Loucy (cell line): ENCODE measurements around the gene TRIM33.
"Not testable (repeated sequence)": the region's sequence is repeated elsewhere in the genome, so short reads cannot be mapped to it uniquely, and the experiment has no call there.

ENCODE experiments used
- H2AFZ ChIP-seq: fragments of 200-600 bp; sonication (generic); 2 replicates; pipeline ENCODE4 v1.6.0; 2016; ENCODE audit warnings: antibody characterized with exemption, mild to moderate bottlenecking, low read length, moderate library complexity
- H3F3A ChIP-seq: fragments of 200-600 bp; 2 replicates; pipeline ENCODE4 v1.6.0; 2016; ENCODE audit warnings: antibody characterized with exemption, low read depth, mild to moderate bottlenecking
- H3K27me3 ChIP-seq: fragments of 200-600 bp; sonication (generic); 2 replicates; pipeline ENCODE4 v1.6.1; 2014; ENCODE audit warnings: low read length, mild to moderate bottlenecking; ENCODE audit not compliant: insufficient read depth, poor library complexity, severe bottlenecking
- H3K36me3 ChIP-seq: fragments of 200-600 bp; sonication (generic); 2 replicates; pipeline ENCODE4 v1.6.1; 2016; ENCODE audit warnings: low read length; ENCODE audit not compliant: insufficient read depth
- H3K4me1 ChIP-seq: fragments of 200-600 bp; sonication (generic); 2 replicates; pipeline ENCODE4 v1.5.1; 2014; ENCODE audit warnings: low read length, mild to moderate bottlenecking; ENCODE audit not compliant: insufficient read depth, poor library complexity, severe bottlenecking
- H3K4me2 ChIP-seq: fragments of 200-600 bp; sonication (generic); 2 replicates; pipeline ENCODE4 v1.6.0; 2014; ENCODE audit warnings: antibody characterized with exemption, low read length, low read depth, mild to moderate bottlenecking; ENCODE audit not compliant: poor library complexity, severe bottlenecking
- H3K4me3 ChIP-seq: fragments of 200-600 bp; sonication (generic); 2 replicates; pipeline ENCODE4 v1.5.1; 2014; ENCODE audit warnings: low read length, mild to moderate bottlenecking, mixed read lengths; ENCODE audit not compliant: poor library complexity, severe bottlenecking
- H3K79me2 ChIP-seq: fragments of 200-600 bp; sonication (generic); 2 replicates; pipeline ENCODE4 v1.6.1; 2014; ENCODE audit warnings: low read length; ENCODE audit not compliant: insufficient read depth
- H3K9ac ChIP-seq: fragments of 200-600 bp; sonication (generic); 2 replicates; pipeline ENCODE4 v1.6.0; 2014; ENCODE audit warnings: mild to moderate bottlenecking, low read depth, low read length, moderate library complexity; ENCODE audit not compliant: poor library complexity, severe bottlenecking
- H3K9me2 ChIP-seq: fragments of 200-600 bp; sonication (generic); replicated peaks from 2 replicates; pipeline ENCODE4 v1.6.1; 2016; ENCODE audit warnings: low read depth, low read length, mixed read lengths
- H3K9me3 ChIP-seq: fragments of 200-600 bp; sonication (generic); 2 replicates; pipeline ENCODE4 v1.6.1; 2014; ENCODE audit warnings: mild to moderate bottlenecking, antibody characterized with exemption, low read length, low read depth; ENCODE audit not compliant: insufficient read depth
- H4K20me1 ChIP-seq: fragments of 200-600 bp; sonication (generic); 2 replicates; pipeline ENCODE4 v1.6.0; 2014; ENCODE audit warnings: antibody characterized with exemption, low read length, mild to moderate bottlenecking; ENCODE audit not compliant: insufficient read depth, poor library complexity, severe bottlenecking
- EZH2phosphoT487 ChIP-seq: fragments of 200-600 bp; IDR thresholded peaks from 2 replicates; pipeline ENCODE4 v1.6.1; 2018; ENCODE audit warnings: antibody characterized with exemption, mild to moderate bottlenecking, moderate library complexity, borderline replicate concordance
- TF ChIP-seq, protein P1 (sequence below): fragments of 200-600 bp; sonication (generic); conservative IDR thresholded peaks from 2 replicates; pipeline ENCODE4 v1.5.1; 2014; ENCODE audit warnings: mild to moderate bottlenecking, antibody characterized with exemption, low read length

TRIM33 gene

DNA sequence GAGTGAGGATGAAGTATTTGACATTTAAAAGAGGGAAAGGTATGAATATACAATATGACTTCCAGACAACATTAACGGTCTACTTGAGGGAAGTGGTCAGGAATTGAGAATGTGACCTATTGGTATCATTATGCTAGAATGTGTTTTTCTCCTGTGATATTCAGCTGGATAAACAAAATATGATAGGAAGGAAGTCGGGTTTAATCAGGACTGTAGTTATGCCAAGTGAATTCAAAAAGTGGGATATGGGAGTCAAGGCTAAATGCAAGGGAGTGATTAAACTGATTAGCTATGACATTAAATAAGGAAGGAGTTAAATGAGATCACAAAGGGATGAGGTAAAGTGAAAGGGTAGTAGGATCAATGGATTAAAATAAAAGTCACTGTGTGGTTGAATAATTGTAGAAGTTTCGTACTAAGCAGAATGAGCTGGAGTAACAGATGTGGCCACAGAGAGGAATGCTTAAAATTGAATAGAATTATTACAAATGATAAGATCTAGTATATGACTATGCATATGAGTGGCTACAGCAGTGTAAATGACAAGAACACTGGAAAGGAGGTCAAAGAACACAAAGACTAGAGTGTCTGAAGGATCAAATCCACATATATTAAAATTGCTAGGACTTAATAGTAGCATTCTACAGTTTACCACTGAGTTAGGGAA, 62.5 kb downstream of the TRIM33 start:
- Histone ChIP-seq H3K9me2 (no peaks in the 10 kb centered on the region), H3K9ac (no peak overlapping the region), H3K27me3 (no peaks in the 10 kb centered on the region), H2AFZ (no peak overlapping the region), H3F3A (no peaks in the 10 kb centered on the region), H4K20me1 (peaks cover 6% of the 10 kb centered on the region), H3K36me3 (peaks cover 74% of the 10 kb centered on the region), H3K4me3 (no peak overlapping the region), H3K4me2 (no peak overlapping the region), H3K4me1 (no peaks in the 10 kb centered on the region), H3K9me3 (no peaks in the 10 kb centered on the region), H3K79me2 (peaks cover 8% of the 10 kb centered on the region; the same call in 1 of the 2 replicates)
- TF ChIP-seq EZH2phosphoT487: no peak
- TF ChIP-seq, protein P1, sequence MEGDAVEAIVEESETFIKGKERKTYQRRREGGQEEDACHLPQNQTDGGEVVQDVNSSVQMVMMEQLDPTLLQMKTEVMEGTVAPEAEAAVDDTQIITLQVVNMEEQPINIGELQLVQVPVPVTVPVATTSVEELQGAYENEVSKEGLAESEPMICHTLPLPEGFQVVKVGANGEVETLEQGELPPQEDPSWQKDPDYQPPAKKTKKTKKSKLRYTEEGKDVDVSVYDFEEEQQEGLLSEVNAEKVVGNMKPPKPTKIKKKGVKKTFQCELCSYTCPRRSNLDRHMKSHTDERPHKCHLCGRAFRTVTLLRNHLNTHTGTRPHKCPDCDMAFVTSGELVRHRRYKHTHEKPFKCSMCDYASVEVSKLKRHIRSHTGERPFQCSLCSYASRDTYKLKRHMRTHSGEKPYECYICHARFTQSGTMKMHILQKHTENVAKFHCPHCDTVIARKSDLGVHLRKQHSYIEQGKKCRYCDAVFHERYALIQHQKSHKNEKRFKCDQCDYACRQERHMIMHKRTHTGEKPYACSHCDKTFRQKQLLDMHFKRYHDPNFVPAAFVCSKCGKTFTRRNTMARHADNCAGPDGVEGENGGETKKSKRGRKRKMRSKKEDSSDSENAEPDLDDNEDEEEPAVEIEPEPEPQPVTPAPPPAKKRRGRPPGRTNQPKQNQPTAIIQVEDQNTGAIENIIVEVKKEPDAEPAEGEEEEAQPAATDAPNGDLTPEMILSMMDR: no peak

DNA sequence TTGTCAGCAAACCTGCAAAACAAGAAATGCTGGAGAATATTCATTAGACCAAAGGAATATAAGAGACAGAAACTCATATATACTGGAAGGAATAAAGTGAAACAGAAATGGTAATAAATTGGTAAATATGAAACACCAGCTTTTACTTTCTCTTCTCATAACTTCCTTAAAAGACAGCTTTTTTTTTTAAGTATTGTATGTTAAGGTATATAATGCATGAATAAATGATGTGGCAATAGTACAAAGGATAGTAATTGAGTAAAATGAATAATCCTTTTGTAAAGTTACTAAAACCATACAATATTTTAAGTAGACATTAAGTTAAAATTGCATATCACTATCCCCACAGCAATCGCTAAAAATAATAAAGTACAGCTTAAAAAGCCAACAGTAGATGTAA, 64.8 kb downstream of the TRIM33 start:
- peaks cover 71% of the 10 kb centered on the region for H3K36me3 ChIP-seq
- no peak overlapping the region for H3K4me3 ChIP-seq
- H3K27me3 ChIP-seq: no peaks in the 10 kb centered on the region
- H3K4me1 ChIP-seq: no peaks in the 10 kb centered on the region
- no peak overlapping the region for H2AFZ ChIP-seq
- TF ChIP-seq, protein P1: no peak
- no peak for TF ChIP-seq EZH2phosphoT487
- H3F3A ChIP-seq: no peaks in the 10 kb centered on the region
- peaks cover 4% of the 10 kb centered on the region for H4K20me1 ChIP-seq
- no peak overlapping the region for H3K4me2 ChIP-seq
- H3K79me2 ChIP-seq: peaks cover 14% of the 10 kb centered on the region; the same call in 1 of the 2 replicates
- no peaks in the 10 kb centered on the region for H3K9me3 ChIP-seq
- no peak overlapping the region for H3K9ac ChIP-seq
- no peaks in the 10 kb centered on the region for H3K9me2 ChIP-seq

DNA sequence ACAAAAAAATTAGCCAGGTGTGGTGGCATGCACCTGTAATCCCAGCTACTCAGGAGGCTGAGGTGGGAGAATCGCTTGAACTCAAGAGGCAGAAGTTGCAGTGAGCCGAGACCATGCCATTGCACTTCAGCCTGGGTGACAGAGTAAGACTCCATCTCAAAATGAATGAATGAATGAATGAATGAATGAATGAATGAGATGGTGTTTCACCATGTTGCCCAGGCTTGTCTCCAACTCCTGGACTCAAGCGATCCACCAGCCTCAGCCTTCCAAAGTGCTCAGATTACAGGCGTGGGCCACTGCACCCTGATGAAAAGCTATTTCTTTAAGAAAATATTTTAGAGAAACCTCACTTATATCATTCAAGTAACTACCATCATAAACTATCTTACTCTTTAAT, 67.8 kb downstream of the TRIM33 start:
- not testable (repeated sequence) for H3K4me2 ChIP-seq, H3K27me3 ChIP-seq, H4K20me1 ChIP-seq, H3K4me1 ChIP-seq, H3K9me3 ChIP-seq, H3K9ac ChIP-seq, H3F3A ChIP-seq, H2AFZ ChIP-seq, H3K9me2 ChIP-seq, H3K4me3 ChIP-seq
- peaks cover 15% of the 10 kb centered on the region; the same call in 1 of the 2 replicates for H3K79me2 ChIP-seq
- H3K36me3 ChIP-seq: peaks cover 61% of the 10 kb centered on the region

DNA sequence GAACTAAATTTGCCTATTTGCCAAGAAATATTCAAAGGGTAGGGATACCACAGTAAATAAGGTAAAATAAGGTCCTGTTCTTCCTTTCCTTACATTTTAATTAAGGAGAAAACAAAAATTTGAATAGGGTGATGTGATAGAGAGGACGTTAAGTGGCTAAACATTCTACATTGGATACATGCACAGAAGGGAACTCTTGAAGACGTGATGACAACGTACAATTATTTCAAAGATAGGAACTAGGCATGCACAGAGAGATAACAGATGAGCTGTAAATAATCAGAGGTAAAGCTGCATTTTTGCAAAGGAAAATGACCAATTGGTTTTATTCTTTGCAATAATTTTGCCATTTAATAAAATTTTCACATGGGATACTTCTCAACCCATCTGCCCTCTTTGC, 69.7 kb downstream of the TRIM33 start:
- Histone ChIP-seq H3K4me2 (no peak overlapping the region), H2AFZ (no peak overlapping the region), H3K27me3 (no peaks in the 10 kb centered on the region), H3K36me3 (peaks cover 50% of the 10 kb centered on the region), H3K9ac (no peak overlapping the region), H3F3A (no peaks in the 10 kb centered on the region), H3K9me2 (no peaks in the 10 kb centered on the region), H4K20me1 (peaks cover 4% of the 10 kb centered on the region), H3K4me3 (no peak overlapping the region), H3K9me3 (no peaks in the 10 kb centered on the region), H3K4me1 (no peaks in the 10 kb centered on the region), H3K79me2 (peaks cover 25% of the 10 kb centered on the region; the same call in 1 of the 2 replicates)
- no peak for TF ChIP-seq EZH2phosphoT487
- TF ChIP-seq, protein P1: no peak
